Measurements from ENCODE around the gene PSME1.

Gene PSME1

GRCh38 chr14:24130380-24130716, 5.6 kb upstream of the PSME1 start, which contains the start of gene FITM1:
Gene FITM1 (plus strand): TSS chr14:24130659. CDS start chr14:24131564, 905 bp downstream.
- no peak for DNase-seq (ENCODE audit: low read depth in 2 of 2)

DNA sequence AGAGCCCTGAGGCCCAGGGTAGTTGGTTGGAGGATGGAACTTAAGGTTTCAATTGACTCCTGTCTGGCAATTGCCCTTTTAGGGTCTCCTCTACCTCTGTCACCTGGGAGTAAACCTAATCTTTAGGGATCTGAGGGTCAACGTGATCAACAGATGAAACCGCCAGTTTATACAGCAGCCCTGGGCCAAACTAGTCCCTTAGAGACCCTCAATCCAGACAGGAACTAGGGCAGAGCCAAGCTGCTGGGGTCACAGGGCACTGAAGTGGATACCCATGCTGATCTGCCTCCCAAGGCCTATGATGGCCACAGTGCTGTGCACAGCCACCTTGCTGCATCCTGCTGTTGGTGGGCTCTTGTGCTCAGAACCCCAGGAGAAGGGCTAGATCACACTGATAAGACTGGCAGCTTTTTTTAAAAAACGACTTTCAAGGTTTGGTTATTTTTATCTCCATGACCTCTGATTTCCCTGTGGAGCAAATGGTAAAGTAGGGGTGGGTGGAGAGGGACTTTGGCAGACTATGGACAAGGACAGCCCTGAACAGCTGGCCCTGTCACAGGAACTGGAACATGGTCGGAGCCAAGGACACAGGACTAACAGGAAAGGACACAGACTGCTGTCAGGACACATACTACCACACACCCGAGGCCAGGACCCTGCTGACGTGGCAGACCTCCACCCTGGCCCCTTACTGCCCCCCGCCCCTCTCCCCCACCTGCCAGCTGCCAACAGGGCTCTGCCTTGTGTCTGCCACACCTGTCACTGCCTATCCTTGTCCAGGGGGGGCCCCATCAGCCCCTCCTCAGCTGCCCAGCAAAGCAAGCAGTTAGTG, 5.1 kb upstream of the PSME1 start:
- DNase-seq (ENCODE audit: low read depth in 2 of 2), result no peak

GRCh38 chr14:24131549-24131966, 4.4 kb upstream of the PSME1 start:
- no peak for DNase-seq (ENCODE audit: low read depth in 2 of 2)

- DNase-seq (ENCODE audit: low read depth in 2 of 2), result no peak
Measured at GRCh38 chr14:24132061-24132685, 3.8 kb upstream of the PSME1 start.

DNA sequence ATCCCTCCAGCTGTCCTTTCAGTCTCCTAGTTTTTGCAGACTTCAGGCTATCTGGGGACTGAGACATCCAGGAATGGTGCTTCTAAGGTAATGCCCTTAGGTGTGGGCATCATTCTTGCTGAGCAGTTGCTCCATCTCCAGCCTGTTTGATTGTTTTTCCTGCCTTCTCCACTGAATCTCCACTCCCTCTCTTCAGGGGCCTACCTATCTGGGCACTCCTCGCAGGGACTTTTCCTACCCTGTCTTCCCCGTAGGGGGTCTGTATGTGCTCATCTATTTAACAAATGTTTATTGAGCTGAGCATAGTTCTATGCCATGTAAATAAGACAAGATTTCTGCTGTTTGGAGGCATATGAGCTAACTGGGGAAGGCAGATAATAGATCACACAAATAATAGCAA, 3.0 kb upstream of the PSME1 start:
- DNase-seq (ENCODE audit: low read depth in 2 of 2), result no peak

DNA sequence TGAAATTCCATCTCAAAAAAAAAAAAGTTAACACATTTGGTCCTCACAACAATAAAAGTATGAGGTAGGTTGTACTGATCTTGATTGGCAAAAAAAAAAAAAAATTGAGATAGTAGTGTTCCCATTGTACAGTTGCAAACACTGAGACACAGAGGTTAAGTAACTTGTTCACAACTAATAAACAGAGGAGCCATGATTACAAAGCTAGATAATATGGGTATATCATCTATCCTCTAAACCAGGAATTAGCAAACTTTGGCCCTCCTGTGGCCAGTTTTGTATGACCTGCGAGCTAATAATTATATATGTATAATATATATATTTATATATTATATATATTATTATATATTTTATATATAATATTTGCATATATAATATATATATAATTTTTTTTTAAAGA, 2.3 kb upstream of the PSME1 start:
- DNase-seq (ENCODE audit: low read depth in 2 of 2), result no peak

- DNase-seq (ENCODE audit: low read depth in 2 of 2), result no peak
Measured at GRCh38 chr14:24135584-24135833, 485 bp upstream of the PSME1 start.

DNA sequence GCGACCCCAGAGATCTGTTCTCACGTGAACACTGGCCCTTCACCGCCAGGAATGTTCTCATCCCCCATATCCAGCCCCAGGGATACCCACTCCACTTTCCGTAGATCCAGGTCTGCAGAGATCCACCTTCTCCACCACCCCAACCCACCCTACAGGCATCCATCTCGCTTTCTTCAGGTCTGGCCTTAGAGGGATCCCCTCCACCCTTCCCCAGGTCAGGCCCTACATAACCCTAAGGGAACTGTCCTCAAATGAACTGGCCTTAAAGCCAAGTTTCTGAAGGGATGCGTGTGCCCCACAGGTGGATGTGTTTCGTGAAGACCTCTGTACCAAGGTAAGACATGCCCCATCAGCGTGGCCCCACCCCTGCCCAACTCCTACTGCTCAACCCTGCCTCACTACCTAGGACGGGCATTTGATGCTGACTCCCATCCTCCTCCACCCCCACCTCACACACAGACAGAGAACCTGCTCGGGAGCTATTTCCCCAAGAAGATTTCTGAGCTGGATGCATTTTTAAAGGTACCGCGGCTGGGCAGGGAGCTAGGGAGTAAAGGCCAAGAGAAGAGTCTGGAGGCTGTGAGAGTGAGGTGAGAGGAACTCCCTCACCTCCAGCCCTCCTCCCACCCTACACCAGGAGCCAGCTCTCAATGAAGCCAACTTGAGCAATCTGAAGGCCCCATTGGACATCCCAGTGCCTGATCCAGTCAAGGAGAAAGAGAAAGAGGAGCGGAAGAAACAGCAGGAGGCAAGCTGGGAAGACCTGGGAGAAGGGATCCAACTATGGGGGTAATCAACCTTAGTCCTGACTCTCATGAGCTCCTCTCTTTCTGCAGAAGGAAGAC, 912 bp downstream of the PSME1 start:
- DNase-seq (ENCODE audit: low read depth in 2 of 2), result no peak

- DNase-seq (ENCODE audit: low read depth in 2 of 2), result no peak
Measured at GRCh38 chr14:24137529-24138395, 1.8 kb downstream of the PSME1 start.

GRCh38 chr14:24138396-24139271, 2.6 kb downstream of the PSME1 start:
- DNase-seq (ENCODE audit: low read depth in 2 of 2), result no peak

- no peak for DNase-seq (ENCODE audit: low read depth in 2 of 2)
Measured at GRCh38 chr14:24139272-24139934, 3.4 kb downstream of the PSME1 start.

GRCh38 chr14:24141097-24141880, 5.3 kb downstream of the PSME1 start, which contains the start of gene EMC9:
Gene EMC9 (minus strand): TSS chr14:24141591. CDS start chr14:24141304, 287 bp downstream.
- DNase-seq (ENCODE audit: low read depth in 2 of 2), result peak; percentile 99

GRCh38 chr14:24143511-24143910, 7.5 kb downstream of the PSME1 start:
- no peak for DNase-seq (ENCODE audit: low read depth in 2 of 2)

DNA sequence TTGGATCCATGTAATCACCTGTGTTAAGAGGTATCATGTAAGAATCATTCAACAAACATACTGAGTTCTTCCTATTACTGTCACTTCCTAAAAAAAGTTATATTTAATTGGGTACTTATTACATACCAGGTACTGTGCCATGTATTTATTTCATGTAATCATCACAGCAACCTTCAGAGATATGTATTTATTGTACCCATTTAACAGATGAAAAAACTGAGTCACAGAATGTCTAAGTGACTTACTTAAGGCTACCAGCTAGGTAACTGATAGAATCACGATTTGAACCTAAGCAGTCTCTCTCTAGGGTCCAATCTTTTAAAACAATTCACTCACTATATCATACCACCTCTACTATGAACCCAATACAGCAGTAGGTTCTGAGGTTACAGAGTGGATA, 8.5 kb downstream of the PSME1 start:
- no peak for DNase-seq (ENCODE audit: low read depth in 2 of 2)

GRCh38 chr14:24145219-24145618, 9.2 kb downstream of the PSME1 start:
- no peak for DNase-seq (ENCODE audit: low read depth in 2 of 2)

GRCh38 chr14:24145690-24146452, 9.9 kb downstream of the PSME1 start:
- DNase-seq (ENCODE audit: low read depth in 2 of 2), result no peak

- DNase-seq (ENCODE audit: low read depth in 2 of 2), result peak; percentile 61 to 64
Measured at GRCh38 chr14:24146453-24146977, 10.5 kb downstream of the PSME1 start, which contains the start of gene PSME2. Gene PSME2 (minus strand): TSS chr14:24146610. CDS start chr14:24146581, 29 bp downstream.

Data from activated CD8-positive, alpha-beta memory T cell treated with anti-CD3 and anti-CD28 coated beads for 4 hours (primary cell).